HG02840 (cell line): ENCODE measurements around the gene TEAD1.

Experiments
- ATAC-seq: cut with Tn5 transposase; IDR thresholded peaks from one replicate; pipeline ENCODE4 v1.9.1; 2021; ENCODE audit warnings: mild to moderate bottlenecking, moderate library complexity, moderate number of reproducible peaks; ENCODE audit not compliant: unreplicated experiment, low FRiP score

The TEAD1 gene

DNA sequence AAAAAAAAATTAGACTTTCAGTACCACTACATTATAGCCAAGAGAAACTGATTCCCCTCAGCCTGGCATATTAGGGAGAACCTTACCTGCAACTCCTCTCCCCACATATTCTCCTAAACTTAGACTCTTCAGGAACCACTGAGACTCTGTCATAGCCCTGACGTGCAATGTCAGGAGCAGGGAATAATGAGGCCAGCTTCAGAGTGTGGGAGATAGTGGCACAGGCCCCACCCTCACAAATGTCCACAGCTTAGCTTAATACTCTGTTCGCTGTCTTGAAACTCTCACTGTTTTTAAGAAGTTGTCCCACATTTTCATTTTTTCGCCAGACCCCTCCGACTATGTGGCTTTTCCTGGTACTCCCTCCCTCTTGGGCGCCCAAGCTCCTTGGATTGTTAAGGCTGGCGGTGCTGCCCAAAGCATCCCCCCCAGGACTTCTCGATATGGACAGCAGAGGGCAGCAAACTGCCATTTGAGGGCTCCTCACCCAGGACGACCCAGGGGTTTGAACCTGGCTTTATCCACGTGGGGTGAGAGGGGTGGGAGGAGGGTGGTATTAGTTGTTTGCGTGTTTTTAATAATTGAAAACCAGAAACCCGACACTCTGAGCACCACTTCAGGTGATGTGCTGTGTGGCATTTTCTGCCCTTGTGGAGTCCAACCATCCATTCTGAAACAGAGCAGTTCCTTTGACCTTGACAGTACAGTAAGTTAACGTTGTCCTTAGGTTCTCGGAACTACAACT is 289.7 kb downstream of the TEAD1 start:
- peak; percentile 77 for ATAC-seq

GRCh38 chr11:12964650-12965049 is 290.4 kb downstream of the TEAD1 start:
- ATAC-seq, result no peak

- no peak for ATAC-seq
Measured at GRCh38 chr11:12966002-12966401, 291.8 kb downstream of the TEAD1 start.

GRCh38 chr11:12968101-12968500 is 293.9 kb downstream of the TEAD1 start:
- ATAC-seq, result no peak

DNA sequence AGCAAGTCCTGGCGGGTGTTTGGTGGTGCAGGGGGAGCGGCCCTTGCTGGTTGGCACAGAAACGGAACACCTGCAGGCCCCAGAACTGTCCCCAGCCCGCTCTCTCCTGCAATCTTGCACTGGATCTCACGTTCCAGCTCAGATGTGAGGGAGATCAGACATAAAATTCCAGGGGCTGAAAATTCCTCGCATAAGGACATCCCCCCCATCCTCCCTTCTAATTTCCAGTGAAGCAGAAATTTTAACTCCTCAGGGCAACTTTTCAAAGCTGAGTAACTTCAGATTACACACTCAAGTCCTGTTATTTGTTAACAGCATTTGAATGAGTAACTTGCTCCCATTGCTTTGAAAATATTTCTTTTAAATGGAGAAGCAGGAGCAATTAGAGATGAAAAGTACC is 294.6 kb downstream of the TEAD1 start:
- no peak for ATAC-seq

- ATAC-seq, result no peak
Measured at GRCh38 chr11:12971955-12972354, 297.7 kb downstream of the TEAD1 start.

DNA sequence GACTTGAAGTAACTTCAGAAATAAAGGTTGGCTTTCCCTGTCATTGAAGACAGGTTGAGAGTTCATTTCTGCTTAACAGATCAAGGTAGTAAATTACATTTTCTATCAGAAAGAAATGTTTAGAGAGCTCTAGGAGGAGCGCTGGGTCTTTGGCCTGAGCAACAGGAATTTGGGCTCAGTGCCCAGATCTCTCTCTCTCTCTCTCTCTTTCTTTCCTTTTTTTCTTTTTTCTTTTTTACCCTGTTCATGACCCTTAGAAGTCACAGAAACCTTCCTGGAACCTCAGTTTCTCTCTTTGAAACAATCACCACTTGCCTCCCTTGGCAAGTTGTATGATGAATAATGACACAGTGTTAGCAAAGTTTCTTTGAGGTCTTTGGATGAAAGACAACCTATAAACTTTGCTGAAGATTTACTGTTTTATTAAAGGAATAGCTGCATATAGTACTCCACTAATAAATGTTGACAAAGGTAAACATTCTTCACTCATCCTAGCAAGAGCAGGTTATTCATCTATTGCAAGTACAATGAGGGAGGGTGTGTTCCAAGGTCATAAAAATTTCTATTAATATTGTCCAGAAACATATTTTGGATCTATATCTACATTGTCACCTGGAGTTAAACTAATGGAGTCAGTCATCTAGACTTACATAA is 299.4 kb downstream of the TEAD1 start:
- ATAC-seq, result no peak

- no peak for ATAC-seq
Measured at GRCh38 chr11:12975195-12975594, 301.0 kb downstream of the TEAD1 start.

DNA sequence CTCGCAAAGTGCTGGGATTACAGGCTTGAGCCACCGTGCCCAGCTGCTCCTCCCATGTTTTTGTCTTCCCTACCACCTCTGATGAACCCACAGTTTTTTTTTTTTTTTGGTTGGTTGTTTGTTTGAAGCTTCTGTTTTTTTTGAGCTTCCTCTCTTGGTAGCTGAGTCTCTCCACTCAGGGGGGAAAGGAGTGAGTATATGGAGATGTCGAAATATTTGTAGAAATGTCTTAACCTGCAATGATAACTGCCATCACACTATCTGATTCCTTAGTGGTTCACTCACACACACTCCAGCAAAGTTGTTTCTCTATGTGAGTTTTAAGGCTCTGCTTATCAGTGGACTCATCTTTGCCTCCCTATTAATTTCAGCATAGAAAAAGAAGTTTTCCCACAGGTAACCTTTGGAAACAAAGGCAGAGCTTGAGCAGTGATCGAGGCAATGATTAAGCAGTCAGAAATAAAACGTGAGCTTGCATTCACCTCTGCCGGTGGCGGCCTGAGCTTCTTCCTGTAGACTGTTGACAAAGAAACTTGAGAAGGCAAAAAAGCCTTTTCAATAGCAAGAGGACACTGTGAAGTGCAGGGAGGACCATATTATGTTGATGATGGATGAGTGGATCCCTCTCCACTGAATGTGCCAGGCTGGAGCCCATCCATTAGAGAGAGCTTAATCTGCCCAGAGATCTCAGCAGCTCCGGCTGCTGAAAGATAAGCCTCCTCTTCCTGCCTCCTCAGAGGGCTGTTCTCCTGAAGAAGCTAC is 305.9 kb downstream of the TEAD1 start:
- ATAC-seq, result no peak

DNA sequence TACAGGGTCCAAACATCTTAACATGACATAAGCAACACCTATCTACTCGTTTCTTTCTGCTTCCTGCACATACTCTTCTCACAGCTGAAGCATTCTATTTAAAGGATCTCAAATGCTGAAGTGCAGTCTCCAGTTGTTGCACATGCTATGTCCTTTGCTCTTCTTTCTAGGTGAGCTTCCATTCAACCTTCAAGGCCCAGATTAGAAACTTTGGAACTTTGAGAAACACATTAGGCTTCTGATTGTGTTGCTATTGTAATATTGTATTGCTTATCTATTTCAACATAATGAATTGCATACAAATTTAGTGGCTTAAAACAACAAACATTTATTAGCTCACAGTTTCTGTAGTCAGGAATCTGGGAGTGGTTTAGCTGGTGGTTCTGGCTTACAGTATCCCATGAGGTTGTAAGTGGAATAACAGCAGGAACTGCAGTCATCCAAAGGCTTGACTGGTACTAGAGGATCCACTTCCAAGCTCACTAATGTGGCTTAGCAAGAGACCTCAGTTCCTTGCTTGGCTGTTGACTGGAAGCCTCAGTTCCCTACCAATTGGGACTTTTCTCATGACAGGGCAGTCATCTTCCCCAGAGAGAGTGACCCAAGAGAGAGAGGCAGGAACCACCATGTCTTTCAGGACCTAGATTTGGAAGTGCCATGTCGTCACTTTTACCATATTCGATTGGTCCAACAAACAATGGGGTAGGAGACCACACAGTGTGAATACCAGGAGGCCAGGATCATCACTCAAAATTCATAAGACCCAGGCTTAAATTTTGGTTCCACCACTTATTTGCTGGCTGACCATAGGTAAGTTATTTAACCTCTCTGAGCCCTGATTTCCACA is 307.7 kb downstream of the TEAD1 start:
- no peak for ATAC-seq

- no peak for ATAC-seq
Measured at GRCh38 chr11:12983336-12983735, 309.1 kb downstream of the TEAD1 start.

DNA sequence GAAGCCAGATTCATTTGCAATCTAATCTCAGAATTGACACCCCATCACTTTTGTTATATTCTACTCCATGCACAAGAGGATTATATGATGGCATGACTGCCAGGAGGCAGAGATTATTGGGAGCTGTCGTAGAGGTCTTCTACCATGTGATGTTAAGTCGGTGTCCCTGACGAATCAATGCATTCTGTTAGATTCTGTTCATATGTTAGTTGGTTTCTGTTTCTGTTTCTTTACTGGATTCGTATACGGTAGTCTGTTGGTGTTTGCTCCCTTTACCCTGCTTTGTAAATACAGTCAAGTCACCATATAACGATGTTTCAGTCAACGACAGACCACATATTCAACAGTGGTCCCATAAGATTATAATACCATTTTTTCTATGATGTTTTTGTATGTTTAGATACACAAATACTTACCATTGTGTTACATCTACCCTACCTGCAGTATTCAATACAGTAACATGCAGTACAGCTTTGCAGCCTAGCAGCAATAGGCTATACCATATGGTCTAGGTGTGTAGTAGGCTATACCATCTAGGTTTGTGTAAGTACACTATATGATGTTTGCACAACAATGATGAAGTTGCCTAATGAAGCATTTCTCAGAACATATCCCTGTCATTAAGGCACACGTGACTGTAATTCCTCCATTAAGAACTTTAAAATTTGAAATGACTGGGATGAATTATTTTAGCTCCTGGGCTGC is 312.1 kb downstream of the TEAD1 start:
- ATAC-seq, result no peak

DNA sequence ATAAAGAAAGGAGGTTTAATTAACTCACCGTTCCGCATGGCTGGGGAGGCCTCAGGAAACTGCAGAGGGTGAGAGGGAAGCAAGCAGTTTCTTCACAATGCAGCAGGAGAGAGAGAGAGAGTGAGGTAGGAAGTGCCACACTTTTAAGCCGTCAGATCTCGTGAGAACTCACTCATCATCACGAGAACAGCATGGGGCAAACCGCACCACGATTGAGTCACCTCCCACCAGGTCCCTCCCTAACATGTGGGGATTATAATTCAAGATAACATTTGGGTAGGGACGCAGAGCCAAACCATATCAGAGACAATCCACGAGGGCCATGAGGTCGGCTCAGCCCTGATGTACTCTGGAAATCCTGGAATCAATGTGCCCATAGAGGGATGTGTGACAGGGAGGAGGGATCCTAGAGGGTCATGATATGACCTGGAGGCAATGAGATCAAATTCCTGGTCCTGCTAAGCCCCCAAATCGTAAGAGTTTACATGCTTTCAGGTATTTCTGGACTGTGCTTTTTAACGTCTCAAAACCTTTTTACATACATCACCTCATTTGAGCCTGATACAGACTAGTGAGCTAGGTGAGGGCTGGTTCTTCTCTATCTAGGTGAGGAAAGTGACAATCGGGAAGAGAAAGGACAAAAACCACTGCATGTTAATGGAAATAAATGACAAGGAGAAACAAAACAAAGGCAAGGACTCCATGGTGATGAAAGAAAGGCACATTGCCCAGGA is 315.4 kb downstream of the TEAD1 start:
- ATAC-seq, result no peak

GRCh38 chr11:12990162-12990480 is 315.9 kb downstream of the TEAD1 start:
- no peak for ATAC-seq

GRCh38 chr11:12991426-12991825 is 317.2 kb downstream of the TEAD1 start:
- no peak for ATAC-seq

DNA sequence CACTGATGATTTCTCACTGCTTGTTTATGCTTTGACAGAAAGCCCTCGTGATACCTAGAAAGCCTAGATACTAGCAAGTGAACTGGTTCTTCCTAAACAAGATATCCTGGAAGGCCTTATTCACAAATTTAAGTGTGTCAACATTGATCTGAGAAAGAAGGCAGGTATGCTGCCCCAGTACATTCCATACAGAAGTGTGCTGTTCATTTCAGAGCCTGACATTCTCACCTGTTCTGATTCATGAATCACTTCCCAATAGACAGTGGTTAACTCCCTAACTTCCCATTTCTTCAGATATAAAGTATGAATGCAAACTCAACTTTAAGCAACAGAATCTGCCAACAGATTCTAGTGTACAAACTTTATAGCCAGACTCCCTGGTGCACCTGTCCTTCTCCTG is 319.4 kb downstream of the TEAD1 start:
- no peak for ATAC-seq
